Caco-2 (cell line): Measurements from ENCODE around the gene KRT85. TPM values are rescaled to one million over a fixed set of nuclear protein-coding genes. Genes with fewer than 3 reads are reported as not detected.

ENCODE experiments used
- BruUV-seq: library from RNA; stranded (reverse); fragments of 400-500 nt; replicated peaks from 2 replicates; lab custom pipeline; 2021; lab: Mats Ljungman, UMichigan
- CTCF ChIA-PET: fragments of 300-600 bp; sonication (Branson Sonifier 250); formaldehyde crosslinking; loops from one replicate; lab custom pipeline; 2022; ENCODE audit warnings: antibody characterized with exemption; lab: Charles Lee
- POLR2A ChIA-PET: fragments of 300-600 bp; sonication (Branson Sonifier 250); formaldehyde crosslinking; loops from one replicate; lab custom pipeline; 2022; ENCODE audit warnings: antibody characterized with exemption; lab: Charles Lee
- DNase-seq, 2 experiments: peaks; one replicate each; pipeline versions ENCODE4 v3.0.0 to v3.0.0-alpha.2; 2020 to 2022
- H3K27me3 ChIP-seq: replicated peaks from 2 replicates; pipeline ENCODE4 v1.6.0; 2011; ENCODE audit warnings: low read length; ENCODE audit not compliant: control insufficient read depth, insufficient read depth
- H3K36me3 ChIP-seq: 2 replicates; pipeline ENCODE4 v1.5.1; 2011; ENCODE audit warnings: low read length; ENCODE audit not compliant: control insufficient read depth, insufficient read depth
- H3K4me1 ChIP-seq: fragments of 250-450 bp; sonication (Bioruptor Pico); 2 replicates; pipeline ENCODE4 v1.5.1; 2020; ENCODE audit warnings: mild to moderate bottlenecking
- H3K4me3 ChIP-seq: 2 replicates; pipeline ENCODE4 v1.5.1; 2011; ENCODE audit warnings: low read depth, mild to moderate bottlenecking, control low read depth, low read length
- H3K9me3 ChIP-seq: fragments of 250-450 bp; sonication (Bioruptor Pico); 2 replicates; pipeline ENCODE4 v1.5.1; 2020; ENCODE audit warnings: mild to moderate bottlenecking, moderate library complexity
- H3K27ac Mint-ChIP-seq: one replicate; pipeline ENCODE4 v1.8.0; 2022; ENCODE audit warnings: mixed read lengths; ENCODE audit not compliant: unreplicated experiment
- H3K27me3 Mint-ChIP-seq: one replicate; pipeline ENCODE4 v1.8.0; 2022; ENCODE audit warnings: mixed read lengths; ENCODE audit not compliant: insufficient read depth, unreplicated experiment
- H3K36me3 Mint-ChIP-seq: one replicate; pipeline ENCODE4 v1.8.0; 2022; ENCODE audit warnings: mild to moderate bottlenecking, mixed read lengths; ENCODE audit not compliant: insufficient read depth, unreplicated experiment
- H3K4me1 Mint-ChIP-seq: one replicate; pipeline ENCODE4 v1.8.0; 2022; ENCODE audit warnings: low read depth, mixed read lengths; ENCODE audit not compliant: unreplicated experiment
- H3K4me3 Mint-ChIP-seq: one replicate; pipeline ENCODE4 v1.8.0; 2022; ENCODE audit warnings: mild to moderate bottlenecking, moderate library complexity, mixed read lengths; ENCODE audit not compliant: unreplicated experiment
- H3K9me3 Mint-ChIP-seq: one replicate; pipeline ENCODE4 v1.8.0; 2022; ENCODE audit warnings: mixed read lengths; ENCODE audit not compliant: unreplicated experiment
- intact Hi-C: fragments of 100-400 bp; cut with micrococcal nuclease; formaldehyde crosslinking; loops from one replicate; pipeline ENCODE4 v1.10.0; 2022; ENCODE audit not compliant: unreplicated experiment
- total RNA-seq: library from RNA; stranded (reverse); gene quantifications from 2 replicates; pipeline ENCODE4 v1.2.3, GENCODE V29; 2022
- TF ChIP-seq, protein P1 (sequence below), 2 experiments: fragments of 200-600 bp in 1 of 2; IDR thresholded peaks; 1 replicate in 1 of 2; 2 replicates in 1 of 2; pipeline versions ENCODE4 v1.5.1 to v1.8.0; 2011 to 2022; ENCODE audit warnings: antibody characterized with exemption in 1 of 2, control low read depth in 1 of 2, inconsistent platforms in 1 of 2, low read depth in 1 of 2, low read length in 1 of 2, mild to moderate bottlenecking in 1 of 2, moderate library complexity in 1 of 2; ENCODE audit not compliant: insufficient read depth in 1 of 2, severe bottlenecking in 1 of 2, unreplicated experiment in 1 of 2

KRT85 gene
- total RNA-seq, 1 experiment from 2014 or later = not detected

DNA sequence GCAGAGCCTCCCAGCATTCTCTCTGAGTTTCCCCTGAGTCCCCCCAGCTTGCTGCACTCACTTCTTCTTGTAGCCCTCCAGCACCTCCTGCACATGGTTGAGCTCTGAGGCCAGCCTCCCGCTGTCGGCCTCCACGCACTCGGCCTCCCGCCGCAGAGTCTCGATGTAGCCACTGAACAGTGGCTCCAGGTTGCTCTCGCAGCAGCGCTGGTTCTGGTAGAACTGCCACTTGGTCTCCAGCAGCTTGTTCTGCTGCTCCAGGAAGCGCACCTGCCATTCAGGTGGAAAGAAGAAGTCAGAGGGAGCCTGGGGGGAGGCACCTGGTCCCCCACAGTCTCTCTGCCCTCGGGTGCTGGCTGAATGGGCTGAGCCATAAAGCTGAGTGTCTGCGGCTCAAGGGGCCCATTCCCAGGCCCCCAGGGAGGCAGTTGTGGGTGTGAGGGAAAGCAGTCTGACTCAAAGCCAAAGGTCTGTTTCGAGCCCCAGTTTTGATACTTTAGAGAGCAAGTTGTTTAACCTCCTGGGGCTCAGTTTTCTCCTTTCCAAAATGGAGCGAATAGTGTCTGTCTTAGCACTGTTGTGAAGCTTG is 2.3 kb downstream of the KRT85 start:
- Histone ChIP-seq H3K9me3 (no peaks in the 10 kb centered on the region), H3K36me3 (no peaks in the 10 kb centered on the region), H3K4me1 (no peaks in the 10 kb centered on the region), H3K4me3 (no peak overlapping the region), H3K27me3 (no peaks in the 10 kb centered on the region)
- Mint-ChIP-seq H3K4me1 (no peaks in the 10 kb centered on the region), H3K9me3 (no peaks in the 10 kb centered on the region), H3K27me3 (no peaks in the 10 kb centered on the region), H3K4me3 (no peak overlapping the region), H3K27ac (no peak overlapping the region), H3K36me3 (no peaks in the 10 kb centered on the region)
- TF ChIP-seq, protein P1, sequence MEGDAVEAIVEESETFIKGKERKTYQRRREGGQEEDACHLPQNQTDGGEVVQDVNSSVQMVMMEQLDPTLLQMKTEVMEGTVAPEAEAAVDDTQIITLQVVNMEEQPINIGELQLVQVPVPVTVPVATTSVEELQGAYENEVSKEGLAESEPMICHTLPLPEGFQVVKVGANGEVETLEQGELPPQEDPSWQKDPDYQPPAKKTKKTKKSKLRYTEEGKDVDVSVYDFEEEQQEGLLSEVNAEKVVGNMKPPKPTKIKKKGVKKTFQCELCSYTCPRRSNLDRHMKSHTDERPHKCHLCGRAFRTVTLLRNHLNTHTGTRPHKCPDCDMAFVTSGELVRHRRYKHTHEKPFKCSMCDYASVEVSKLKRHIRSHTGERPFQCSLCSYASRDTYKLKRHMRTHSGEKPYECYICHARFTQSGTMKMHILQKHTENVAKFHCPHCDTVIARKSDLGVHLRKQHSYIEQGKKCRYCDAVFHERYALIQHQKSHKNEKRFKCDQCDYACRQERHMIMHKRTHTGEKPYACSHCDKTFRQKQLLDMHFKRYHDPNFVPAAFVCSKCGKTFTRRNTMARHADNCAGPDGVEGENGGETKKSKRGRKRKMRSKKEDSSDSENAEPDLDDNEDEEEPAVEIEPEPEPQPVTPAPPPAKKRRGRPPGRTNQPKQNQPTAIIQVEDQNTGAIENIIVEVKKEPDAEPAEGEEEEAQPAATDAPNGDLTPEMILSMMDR (IDR thresholded peaks at IDR 0.05; ENCODE audit: insufficient read depth in 1 of 2, low read depth in 1 of 2, low read length in 1 of 2, severe bottlenecking in 1 of 2, unreplicated experiment in 1 of 2) = no peak
- POLR2A ChIA-PET = no interaction called here
- no TSS peak for BruUV-seq
- intact Hi-C loops = no loop called here
- DNase-seq = no peak
- CTCF ChIA-PET = no interaction called here

DNA sequence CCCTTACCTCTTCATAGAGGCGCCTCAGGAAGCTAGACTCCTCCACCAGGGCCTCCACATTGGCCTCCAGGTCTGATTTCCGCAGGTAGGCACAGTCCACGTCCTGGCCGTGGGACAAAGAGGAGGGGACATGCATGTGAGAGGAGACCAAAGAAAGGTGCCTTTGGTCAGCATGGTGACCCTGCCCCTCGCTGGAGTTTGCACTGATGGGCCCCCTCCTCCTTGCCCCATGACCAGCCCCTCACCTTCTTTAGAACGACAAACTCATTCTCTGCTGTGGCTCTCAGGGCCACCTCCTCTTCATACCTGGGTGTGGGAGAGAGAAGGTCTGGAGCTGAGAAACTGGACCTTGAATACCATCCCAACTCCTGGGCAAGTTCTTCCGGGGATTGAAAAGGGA is 3.2 kb downstream of the KRT85 start:
- no peaks in the 10 kb centered on the region for H3K9me3 ChIP-seq
- DNase-seq = no peak
- Mint-ChIP-seq H3K27ac (no peak overlapping the region), H3K9me3 (no peaks in the 10 kb centered on the region), H3K36me3 (no peaks in the 10 kb centered on the region), H3K4me3 (no peak overlapping the region), H3K4me1 (no peaks in the 10 kb centered on the region), H3K27me3 (peaks cover 4% of the 10 kb centered on the region)
- H3K4me3 ChIP-seq = no peak overlapping the region
- BruUV-seq = no TSS peak
- H3K4me1 ChIP-seq = no peaks in the 10 kb centered on the region
- intact Hi-C loops = no loop called here
- H3K27me3 ChIP-seq = no peaks in the 10 kb centered on the region
- POLR2A ChIA-PET = interaction anchor here (0.5 kb wide), 1 partner anchor 605 kb away, joined by 8 read pairs; no protein-coding TSS in a partner anchor
- TF ChIP-seq, protein P1 (IDR thresholded peaks at IDR 0.05; ENCODE audit: insufficient read depth in 1 of 2, low read depth in 1 of 2, low read length in 1 of 2, severe bottlenecking in 1 of 2, unreplicated experiment in 1 of 2) = no peak
- CTCF ChIA-PET = interaction anchor here (1.0 kb wide), 1 partner anchor 516 kb away, joined by 9 read pairs; no protein-coding TSS in a partner anchor
- H3K36me3 ChIP-seq = no peaks in the 10 kb centered on the region

DNA sequence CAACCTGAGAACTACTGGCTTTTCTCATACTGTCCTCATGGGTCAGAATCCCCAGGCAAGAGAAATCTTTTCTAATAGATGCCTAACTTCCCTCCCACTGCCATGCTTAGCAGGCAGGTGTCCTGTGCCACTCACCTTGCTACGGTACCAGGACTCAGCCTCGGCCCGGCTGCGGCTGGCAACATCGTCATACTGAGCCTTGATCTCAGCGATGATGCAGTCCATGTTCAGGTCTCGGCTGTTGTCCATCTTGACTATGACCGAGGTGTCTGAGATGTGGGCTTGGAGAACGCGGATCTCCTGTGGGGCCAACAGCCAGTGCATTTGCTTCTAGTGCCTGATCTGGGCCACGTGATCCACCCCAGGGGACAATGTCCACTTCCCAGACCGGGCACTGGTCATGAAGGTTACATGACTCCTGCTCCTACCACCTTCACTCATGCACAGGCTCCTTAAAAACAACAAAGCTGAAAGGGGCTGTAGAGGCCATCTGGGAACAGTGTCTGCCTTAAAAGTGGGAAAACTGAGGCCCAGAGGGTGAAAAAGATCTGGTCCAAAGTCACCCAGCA is 4.1 kb downstream of the KRT85 start:
- Histone ChIP-seq H3K27me3 (no peaks in the 10 kb centered on the region), H3K4me3 (no peak overlapping the region), H3K4me1 (no peaks in the 10 kb centered on the region), H3K36me3 (no peaks in the 10 kb centered on the region), H3K9me3 (no peaks in the 10 kb centered on the region)
- BruUV-seq = no TSS peak
- Mint-ChIP-seq H3K4me1 (no peaks in the 10 kb centered on the region), H3K27ac (no peak overlapping the region), H3K27me3 (peaks cover 4% of the 10 kb centered on the region), H3K9me3 (no peaks in the 10 kb centered on the region), H3K4me3 (no peak overlapping the region), H3K36me3 (no peaks in the 10 kb centered on the region)
- POLR2A ChIA-PET = no interaction called here
- CTCF ChIA-PET = interaction anchor here (1.0 kb wide), 1 partner anchor 517 kb away, joined by 9 read pairs; no protein-coding TSS in a partner anchor
- TF ChIP-seq, protein P1 (IDR thresholded peaks at IDR 0.05; ENCODE audit: insufficient read depth in 1 of 2, low read depth in 1 of 2, low read length in 1 of 2, severe bottlenecking in 1 of 2, unreplicated experiment in 1 of 2) = no peak
- DNase-seq = no peak
- intact Hi-C loops = no loop called here
